Nephron progenitor cell (in vitro differentiated cells): ENCODE data around the gene FAM174A.

ENCODE experiments used
- DNase-seq: peaks from one replicate; pipeline ENCODE4 v3.0.0; 2021
- H3K27ac Mint-ChIP-seq: 2 replicates; pipeline ENCODE4 v1.8.0; 2021; ENCODE audit warnings: mild to moderate bottlenecking, moderate library complexity, mixed read lengths
- H3K27me3 Mint-ChIP-seq: 2 replicates; pipeline ENCODE4 v1.8.0; 2021; ENCODE audit warnings: mild to moderate bottlenecking, low read depth, mixed read lengths; ENCODE audit not compliant: poor library complexity
- H3K36me3 Mint-ChIP-seq: 2 replicates; pipeline ENCODE4 v1.8.0; 2021; ENCODE audit warnings: low read depth, mixed read lengths
- H3K4me1 Mint-ChIP-seq: 2 replicates; pipeline ENCODE4 v1.8.0; 2021; ENCODE audit warnings: mixed read lengths
- H3K4me3 Mint-ChIP-seq: 2 replicates; pipeline ENCODE4 v1.8.0; 2021; ENCODE audit warnings: mild to moderate bottlenecking, moderate library complexity, mixed read lengths
- H3K9me3 Mint-ChIP-seq: 2 replicates; pipeline ENCODE4 v1.8.0; 2021; ENCODE audit warnings: mild to moderate bottlenecking, moderate library complexity, mixed read lengths
- TF ChIP-seq, protein P1 (sequence below): fragments of 200-600 bp; sonication (generic); IDR thresholded peaks from 2 replicates; pipeline ENCODE4 v1.5.0; 2021; ENCODE audit warnings: antibody characterized with exemption

FAM174A gene

DNA sequence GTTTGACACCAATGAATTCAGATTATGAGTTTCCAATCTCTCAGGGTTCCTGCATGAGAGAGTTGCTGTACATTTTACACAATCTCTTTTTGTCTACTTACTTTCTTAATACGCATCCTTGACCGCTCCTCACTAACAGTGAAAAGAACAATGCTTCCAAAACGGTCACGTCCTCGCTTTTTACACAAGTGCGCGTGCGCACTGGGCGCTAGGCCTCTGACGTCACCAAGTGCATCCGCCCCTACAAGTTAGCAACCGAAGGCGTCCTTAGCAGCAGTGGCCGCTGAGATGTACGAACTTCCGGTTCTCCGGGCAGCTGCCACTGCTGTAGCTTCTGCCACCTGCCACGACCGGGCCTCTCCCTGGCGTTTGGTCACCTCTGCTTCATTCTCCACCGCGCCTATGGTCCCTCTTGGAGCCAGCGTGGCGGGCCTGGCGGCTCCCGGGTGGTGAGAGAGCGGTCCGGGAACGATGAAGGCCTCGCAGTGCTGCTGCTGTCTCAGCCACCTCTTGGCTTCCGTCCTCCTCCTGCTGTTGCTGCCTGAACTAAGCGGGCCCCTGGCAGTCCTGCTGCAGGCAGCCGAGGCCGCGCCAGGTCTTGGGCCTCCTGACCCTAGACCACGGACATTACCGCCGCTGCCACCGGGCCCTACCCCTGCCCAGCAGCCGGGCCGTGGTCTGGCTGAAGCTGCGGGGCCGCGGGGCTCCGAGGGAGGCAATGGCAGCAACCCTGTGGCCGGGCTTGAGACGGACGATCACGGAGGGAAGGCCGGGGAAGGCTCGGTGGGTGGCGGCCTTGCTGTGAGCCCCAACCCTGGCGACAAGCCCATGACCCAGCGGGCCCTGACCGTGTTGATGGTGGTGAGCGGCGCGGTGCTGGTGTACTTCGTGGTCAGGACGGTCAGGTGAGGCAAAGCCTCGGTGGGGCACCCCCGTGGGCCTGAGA, at the start of gene FAM174A:
FAM174A (plus strand) TSS at position 315 of the 946 bp plus-strand sequence; CDS start at position 472, 157 bp downstream.
- peaks cover 41% of the 10 kb centered on the region for H3K9me3 Mint-ChIP-seq
- H3K27me3 Mint-ChIP-seq: no peaks in the 10 kb centered on the region
- H3K27ac Mint-ChIP-seq: peak within 1 kb of the TSS; percentile 97
- DNase-seq: peak; percentile 94
- peak within 1 kb of the TSS; percentile 92 for H3K4me3 Mint-ChIP-seq
- peaks cover 40% of the 10 kb centered on the region for H3K36me3 Mint-ChIP-seq
- peaks cover 32% of the 10 kb centered on the region for H3K4me1 Mint-ChIP-seq
- TF ChIP-seq, protein P1, sequence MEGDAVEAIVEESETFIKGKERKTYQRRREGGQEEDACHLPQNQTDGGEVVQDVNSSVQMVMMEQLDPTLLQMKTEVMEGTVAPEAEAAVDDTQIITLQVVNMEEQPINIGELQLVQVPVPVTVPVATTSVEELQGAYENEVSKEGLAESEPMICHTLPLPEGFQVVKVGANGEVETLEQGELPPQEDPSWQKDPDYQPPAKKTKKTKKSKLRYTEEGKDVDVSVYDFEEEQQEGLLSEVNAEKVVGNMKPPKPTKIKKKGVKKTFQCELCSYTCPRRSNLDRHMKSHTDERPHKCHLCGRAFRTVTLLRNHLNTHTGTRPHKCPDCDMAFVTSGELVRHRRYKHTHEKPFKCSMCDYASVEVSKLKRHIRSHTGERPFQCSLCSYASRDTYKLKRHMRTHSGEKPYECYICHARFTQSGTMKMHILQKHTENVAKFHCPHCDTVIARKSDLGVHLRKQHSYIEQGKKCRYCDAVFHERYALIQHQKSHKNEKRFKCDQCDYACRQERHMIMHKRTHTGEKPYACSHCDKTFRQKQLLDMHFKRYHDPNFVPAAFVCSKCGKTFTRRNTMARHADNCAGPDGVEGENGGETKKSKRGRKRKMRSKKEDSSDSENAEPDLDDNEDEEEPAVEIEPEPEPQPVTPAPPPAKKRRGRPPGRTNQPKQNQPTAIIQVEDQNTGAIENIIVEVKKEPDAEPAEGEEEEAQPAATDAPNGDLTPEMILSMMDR: no peak

DNA sequence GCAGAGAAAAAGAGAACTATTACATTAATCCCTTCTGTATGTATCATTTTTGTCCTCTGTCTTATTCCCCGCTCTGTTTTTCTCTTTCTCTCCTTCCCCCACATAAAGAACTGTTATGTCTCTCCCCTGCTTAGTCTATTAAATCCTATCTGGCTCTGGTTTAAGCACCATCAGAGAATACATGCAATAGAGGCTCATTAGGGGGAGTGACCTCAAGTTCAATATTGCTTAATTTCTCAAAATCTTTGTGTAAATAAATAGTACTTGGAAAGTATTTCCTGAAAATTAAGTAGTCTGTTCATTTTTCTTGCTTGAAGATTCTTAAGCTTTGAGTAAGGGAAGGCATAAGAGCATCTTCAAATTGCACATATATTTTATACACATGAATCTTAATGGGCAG, 41.2 kb upstream of the FAM174A start:
- no peaks in the 10 kb centered on the region for H3K4me1 Mint-ChIP-seq
- peaks cover 15% of the 10 kb centered on the region for H3K9me3 Mint-ChIP-seq
- DNase-seq: no peak
- peaks cover 11% of the 10 kb centered on the region for H3K36me3 Mint-ChIP-seq
- H3K27ac Mint-ChIP-seq: no peak overlapping the region
- TF ChIP-seq, protein P1: no peak
- no peak overlapping the region for H3K4me3 Mint-ChIP-seq
- peaks cover 4% of the 10 kb centered on the region for H3K27me3 Mint-ChIP-seq

DNA sequence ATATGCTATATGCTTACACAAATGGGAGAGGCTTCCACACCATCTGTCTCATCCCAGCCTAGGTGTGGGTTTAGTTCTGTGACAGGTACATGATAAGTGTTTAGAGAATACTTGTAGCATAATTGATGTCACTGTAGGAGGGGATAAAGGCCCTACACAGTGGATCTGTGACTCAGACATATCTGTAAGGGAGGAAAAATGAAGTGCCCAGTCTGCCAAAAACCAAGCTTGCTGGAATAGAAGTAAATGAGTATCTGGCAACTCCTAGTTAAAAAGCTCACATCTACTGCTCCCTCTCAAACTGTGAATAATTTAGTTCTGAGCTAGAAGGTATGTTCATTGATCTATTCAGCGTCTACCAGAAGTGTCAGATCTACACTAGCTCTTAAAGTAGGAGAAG, 38.9 kb upstream of the FAM174A start:
- H3K9me3 Mint-ChIP-seq: peaks cover 3% of the 10 kb centered on the region
- H3K27me3 Mint-ChIP-seq: peaks cover 4% of the 10 kb centered on the region
- no peak for DNase-seq
- H3K27ac Mint-ChIP-seq: no peak overlapping the region
- no peaks in the 10 kb centered on the region for H3K4me1 Mint-ChIP-seq
- H3K4me3 Mint-ChIP-seq: no peak overlapping the region
- TF ChIP-seq, protein P1: no peak
- no peaks in the 10 kb centered on the region for H3K36me3 Mint-ChIP-seq

DNA sequence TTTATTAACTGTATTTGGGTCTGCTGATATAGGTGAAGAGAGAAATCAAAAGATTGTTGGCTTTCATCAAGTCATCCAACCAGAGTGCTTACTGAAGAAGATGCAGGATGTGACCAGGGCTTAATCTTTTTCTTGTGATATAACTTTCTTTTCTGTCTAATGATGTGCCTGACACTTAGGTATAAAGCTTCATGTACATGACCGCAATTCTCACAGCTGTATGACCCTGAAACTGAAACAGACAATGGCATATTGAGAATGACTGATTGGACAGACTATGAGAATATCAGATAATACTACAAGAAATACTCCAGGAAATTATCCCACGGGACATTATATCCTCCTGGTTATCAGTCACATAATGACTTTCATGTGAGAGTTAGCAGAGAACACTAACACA, 32.5 kb upstream of the FAM174A start:
- Mint-ChIP-seq H3K4me3 (no peak overlapping the region), H3K27me3 (peaks cover 4% of the 10 kb centered on the region), H3K4me1 (no peaks in the 10 kb centered on the region), H3K36me3 (no peaks in the 10 kb centered on the region), H3K27ac (no peak overlapping the region), H3K9me3 (peaks cover 8% of the 10 kb centered on the region)
- TF ChIP-seq, protein P1: no peak
- DNase-seq: no peak

DNA sequence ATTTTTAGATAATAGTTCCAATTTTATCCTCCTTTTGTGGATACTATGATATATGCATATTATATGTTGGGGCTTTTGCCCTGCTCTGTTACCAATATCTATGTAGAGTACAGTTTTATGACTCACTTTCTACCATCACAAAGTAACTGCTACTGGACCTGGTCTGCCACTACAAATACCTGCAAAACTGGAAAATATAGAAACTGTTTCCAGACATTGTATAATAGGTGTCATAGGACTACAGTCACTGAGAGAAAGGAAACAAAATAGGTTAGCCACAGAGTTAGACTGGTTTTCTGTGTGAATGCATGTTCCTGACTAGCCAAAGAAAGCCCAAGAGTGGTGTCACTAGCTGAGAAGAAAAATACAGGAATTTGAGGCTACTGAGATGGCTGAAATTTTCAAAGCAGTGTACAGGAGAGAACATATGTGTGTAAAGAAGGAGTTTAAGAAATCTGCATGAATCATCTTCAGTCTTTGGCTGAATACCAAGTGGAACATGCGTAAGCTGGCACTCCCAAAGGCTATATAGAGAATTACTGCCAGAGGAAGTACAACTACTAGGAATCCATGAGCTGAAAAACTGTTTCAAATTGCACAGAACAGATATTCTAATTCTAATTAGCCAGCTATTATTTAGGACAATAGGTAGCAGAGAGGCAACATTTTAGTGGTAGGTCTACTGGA, 29.0 kb upstream of the FAM174A start:
- H3K27me3 Mint-ChIP-seq: no peaks in the 10 kb centered on the region
- peaks cover 6% of the 10 kb centered on the region for H3K9me3 Mint-ChIP-seq
- no peak for DNase-seq
- H3K4me3 Mint-ChIP-seq: no peak overlapping the region
- TF ChIP-seq, protein P1: no peak
- H3K36me3 Mint-ChIP-seq: no peaks in the 10 kb centered on the region
- no peak overlapping the region for H3K27ac Mint-ChIP-seq
- no peaks in the 10 kb centered on the region for H3K4me1 Mint-ChIP-seq
